OCI-LY3 (cell line): ENCODE measurements around the gene GRB14.

Experiments
- CTCF ChIP-seq: fragments of 200-600, 300-600 bp; sonication (generic); IDR thresholded peaks from 2 replicates; pipeline ENCODE4 v1.5.1; 2014; ENCODE audit warnings: antibody characterized with exemption, low read length, low read depth
- EZH2phosphoT487 ChIP-seq: fragments of 200-600 bp; shearing (Covaris generic); IDR thresholded peaks from 2 replicates; pipeline ENCODE4 v1.6.1; 2018; ENCODE audit warnings: antibody characterized with exemption, mixed run types, low read depth

- TF ChIP-seq CTCF: no peak
- no peak for TF ChIP-seq EZH2phosphoT487
These were observed 78.7 kb downstream of the GRB14 start for GRCh38 chr2:164542581-164543021.
